HG03060 (cell line): ENCODE results near the gene ELOVL6.
"Not testable (repeated sequence)": the region's sequence is repeated elsewhere in the genome, so short reads cannot be mapped to it uniquely, and the experiment has no call there.

Source experiments
- ATAC-seq: cut with Tn5 transposase; IDR thresholded peaks from one replicate; pipeline ENCODE4 v1.9.1; 2021; ENCODE audit warnings: low read depth, moderate number of reproducible peaks; ENCODE audit not compliant: unreplicated experiment

ELOVL6 gene

DNA sequence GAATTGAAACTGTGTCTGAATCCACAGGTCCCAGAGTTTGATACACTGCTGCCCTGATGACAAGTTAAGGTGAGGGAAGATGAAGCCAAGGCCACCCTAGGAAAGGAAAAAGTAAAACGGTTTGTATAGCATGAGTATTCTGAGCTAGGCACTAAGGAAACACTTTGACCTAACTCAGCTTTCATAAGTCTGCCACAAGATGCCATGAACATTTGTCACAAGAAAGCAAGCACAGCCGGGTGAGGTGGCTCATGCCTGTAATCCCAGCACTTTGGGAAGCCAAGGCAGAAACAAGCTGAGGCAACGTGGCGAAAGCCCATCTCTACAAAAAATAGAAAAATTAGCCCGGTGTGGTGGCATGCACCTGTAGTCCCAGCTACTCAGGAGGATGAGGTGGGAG is 34.2 kb downstream of the ELOVL6 start:
- ATAC-seq = no peak

DNA sequence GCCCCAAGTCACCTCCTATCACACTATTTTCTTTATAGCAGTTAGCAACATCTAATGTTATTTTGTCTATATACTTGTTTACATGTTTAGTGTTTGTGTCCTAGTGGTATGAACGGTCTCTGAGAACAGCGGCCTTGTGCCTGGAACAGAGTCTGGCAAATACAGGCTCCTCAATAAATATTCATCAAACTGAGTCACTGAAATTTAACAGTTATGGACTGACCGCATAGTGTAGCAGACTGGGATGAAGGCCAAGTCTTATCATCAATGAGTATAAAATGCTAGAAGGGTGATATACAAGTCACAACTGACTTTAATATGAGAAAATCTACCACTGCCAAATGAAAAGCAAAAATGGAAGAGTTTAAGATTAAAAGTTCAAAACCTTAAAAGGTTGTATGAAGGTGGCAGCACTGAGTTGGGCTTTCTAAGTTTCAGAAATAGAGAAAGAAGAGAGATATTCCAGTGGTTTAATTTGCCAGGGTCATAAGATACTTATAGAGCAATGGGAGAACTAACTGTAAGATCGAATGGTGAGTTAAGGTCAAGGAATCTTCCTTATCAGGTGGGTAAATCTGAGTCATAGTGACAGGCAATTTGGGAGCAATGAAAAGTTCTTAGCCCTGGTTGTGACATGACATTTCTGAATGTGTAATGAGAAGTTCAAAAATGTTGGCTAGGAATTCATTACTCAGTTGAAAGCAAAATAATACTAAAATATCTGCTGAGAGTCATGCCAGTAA is 34.9 kb downstream of the ELOVL6 start:
- ATAC-seq = no peak

DNA sequence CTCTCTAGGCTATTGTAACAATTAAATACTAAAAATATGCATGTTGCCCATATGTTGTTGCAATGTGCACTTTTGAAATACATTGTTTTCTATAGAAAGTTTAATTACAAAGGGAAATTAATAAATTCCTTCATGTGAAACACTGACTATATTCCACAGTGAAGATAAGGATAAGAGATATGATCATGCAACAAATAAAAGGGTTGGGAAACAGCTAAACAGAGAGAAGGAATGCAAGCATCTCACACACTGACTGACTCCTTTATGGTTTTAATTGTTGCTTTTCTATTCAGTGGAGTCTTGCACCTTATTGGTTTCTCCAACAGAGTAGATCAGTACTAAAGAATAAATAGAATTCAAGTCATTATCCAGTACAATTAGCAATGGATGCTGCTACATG is 37.8 kb downstream of the ELOVL6 start:
- no peak for ATAC-seq

DNA sequence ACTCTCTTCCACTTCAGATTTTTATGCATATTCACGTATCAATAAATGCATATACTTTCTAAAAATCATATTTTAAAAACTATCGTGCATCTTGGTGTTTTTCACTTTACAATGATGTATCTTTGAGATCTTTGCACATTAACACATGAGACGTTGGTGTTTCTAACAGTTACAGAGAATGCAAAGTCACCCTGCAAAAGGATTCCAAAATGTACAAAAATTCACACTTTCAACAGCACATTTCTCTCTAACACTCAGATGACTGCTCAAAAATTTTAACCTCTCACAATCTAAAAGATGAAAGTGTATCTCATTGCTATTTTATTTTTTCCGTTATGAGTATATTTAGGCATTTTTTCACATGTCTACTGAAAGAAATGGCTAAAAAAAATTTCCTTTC is 38.9 kb downstream of the ELOVL6 start:
- no peak for ATAC-seq

DNA sequence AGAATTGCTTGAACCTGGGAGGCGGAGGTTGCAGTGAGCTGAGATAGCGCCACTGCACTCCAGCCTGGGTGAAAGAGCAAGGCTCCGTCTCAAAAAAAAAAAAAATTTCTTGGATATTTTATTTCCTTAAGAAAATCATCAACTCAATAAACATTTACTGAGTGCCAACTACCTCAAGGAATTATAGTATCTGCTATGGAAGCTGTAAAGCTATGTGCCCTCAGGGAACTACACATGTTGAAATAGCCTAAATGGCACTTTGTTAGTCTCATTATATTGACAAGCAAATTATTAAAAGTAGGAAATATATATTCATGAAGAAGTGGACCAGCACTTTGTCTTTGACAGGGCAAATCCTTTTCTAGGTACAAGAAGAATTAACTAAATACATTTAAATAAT is 40.8 kb downstream of the ELOVL6 start:
- ATAC-seq = no peak

DNA sequence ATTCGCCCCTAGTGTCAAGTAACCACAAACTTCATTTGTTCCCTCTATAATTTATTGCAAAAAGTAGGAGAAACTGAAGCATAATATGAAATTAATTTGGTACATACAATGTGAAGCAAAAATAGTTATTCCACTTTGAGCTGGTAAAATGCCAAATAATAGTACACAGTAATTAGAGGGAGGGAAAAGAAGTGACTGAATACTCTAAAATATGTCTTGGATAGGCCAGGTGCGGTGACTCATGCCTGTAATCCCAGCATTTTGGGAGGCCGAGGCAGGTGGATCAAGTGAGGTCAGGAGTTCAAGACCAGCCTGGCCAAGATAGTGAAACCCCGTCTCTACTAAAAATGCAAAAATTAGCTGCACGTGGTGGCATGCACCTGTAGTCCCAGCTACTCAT is 41.2 kb downstream of the ELOVL6 start:
- not testable (repeated sequence) for ATAC-seq

DNA sequence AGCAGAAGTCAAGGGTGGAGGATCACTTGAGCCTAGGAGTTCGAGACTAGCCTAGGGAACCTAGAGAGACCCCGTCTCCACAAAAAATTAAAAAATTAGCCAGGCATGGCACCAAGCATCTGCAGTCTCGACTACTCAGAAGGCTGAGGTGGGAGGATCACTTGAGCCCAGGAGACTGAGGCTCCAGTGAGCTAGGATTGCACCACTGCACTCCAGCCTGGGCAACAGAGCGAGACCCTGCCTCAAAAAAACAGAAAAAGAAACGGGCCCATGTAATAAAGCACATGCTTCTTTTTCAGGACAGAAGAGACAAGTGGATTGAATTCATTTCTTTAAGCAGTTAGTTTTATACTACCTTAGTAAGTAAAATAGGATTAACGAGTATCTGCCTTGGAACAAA is 42.0 kb downstream of the ELOVL6 start:
- ATAC-seq = no peak

DNA sequence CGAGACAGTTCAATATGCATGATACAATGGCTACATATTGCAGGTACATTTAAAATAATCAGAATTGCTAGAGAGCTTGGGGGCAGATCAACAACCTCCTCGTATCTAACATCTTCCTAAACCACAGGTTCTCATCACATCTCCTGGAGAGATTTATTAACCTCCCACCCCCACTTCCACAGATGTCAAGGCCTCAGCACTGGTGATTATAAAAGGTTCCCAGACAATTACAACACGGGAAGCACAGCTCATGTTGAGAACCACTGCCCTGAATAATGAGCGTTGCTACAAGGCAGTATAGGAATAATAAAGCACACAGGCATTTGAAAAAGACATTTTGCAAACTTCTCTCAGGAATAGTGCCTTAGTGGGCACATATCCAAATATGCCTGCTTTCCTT is 42.8 kb downstream of the ELOVL6 start:
- no peak for ATAC-seq

DNA sequence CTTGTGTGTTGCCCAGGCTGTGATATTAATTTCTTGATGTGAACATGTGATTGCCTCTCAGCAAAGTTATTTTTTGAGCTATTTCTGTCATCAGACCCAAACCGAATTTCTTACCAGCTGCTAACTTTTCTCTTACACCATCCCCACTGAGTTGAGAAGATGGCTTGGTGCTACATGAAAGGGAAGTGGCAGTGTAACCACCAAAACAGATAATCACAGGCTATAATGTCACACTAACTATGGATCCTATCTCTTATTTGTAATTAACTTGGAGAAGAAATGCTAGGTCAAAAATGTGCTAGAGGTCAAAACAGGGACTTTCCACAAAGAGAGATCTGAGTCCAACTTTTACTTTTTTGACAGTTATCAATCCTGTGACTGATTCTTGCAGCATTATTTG is 43.8 kb downstream of the ELOVL6 start:
- no peak for ATAC-seq

DNA sequence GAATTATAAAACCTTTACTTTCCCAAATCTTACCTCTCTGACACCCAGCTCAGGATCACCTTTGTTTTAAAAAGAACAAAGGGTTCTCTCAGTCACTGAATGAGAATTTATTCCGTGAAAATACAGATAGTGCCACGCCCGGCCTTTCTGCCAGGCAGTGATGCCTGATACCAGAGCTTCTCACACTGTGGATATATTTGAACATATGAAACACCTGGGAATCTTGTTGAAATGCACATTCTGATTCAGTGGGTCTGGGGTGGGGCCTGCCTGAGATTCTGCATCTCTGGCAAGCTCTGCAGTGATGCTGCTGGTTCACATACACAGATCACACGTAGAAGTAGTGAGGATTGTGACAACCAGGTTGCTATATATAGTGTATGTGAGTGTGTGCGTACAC is 46.0 kb downstream of the ELOVL6 start:
- ATAC-seq = no peak

DNA sequence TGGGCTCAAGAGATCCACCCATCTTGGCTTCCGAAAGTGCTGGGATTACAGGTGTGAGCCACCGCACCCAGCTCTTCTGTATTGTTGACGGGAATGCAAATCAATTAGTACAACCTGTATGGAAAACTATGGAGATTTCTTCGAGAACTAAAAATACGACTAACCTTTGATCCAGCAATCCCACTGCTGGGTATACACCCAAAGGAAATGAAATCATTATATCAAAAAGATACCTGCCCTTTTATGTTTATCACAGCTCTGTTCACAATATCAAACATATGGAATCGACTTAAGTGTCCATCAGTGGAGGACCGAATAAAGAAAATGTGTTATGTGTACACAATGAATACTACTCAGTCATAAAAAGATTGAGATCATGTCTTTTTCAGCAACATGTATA is 49.3 kb downstream of the ELOVL6 start:
- ATAC-seq = no peak

DNA sequence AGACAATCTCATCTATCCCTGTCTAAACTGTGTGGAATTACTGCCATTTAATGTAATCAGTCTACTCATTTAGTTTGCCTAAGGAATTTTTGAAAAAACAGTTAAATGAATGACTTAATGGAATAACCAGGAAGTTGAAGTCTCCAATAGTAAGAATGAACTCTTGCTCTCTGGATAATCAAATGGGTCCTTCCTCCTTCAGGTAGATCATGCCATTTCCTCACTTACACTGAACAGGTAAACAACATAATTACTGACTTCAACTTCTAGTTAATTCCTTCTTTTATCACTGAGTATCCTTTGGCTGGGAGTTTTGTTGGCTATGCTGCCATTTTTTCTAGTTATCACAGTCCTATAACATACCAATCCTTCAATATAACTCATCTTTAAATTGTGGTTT is 56.0 kb downstream of the ELOVL6 start:
- ATAC-seq = no peak

DNA sequence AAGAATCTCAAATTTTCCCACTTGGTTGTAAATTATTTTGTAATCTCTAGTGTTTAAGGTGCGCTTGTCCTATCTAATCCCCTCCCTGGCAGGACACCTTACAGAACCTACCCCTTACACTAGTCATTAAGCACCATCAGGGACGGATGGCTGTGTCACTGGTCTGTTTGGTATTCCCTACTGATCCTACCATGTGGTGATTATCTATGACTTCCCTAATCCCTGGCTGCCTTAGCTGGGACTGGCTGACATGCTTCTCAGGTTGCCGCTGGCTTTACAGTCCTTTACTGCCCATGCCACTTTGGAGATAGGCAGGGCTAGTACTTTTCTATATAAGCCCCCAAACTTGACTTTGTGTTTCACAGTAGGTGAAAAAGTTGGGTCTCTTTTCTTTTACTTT is 58.6 kb downstream of the ELOVL6 start:
- ATAC-seq = no peak

DNA sequence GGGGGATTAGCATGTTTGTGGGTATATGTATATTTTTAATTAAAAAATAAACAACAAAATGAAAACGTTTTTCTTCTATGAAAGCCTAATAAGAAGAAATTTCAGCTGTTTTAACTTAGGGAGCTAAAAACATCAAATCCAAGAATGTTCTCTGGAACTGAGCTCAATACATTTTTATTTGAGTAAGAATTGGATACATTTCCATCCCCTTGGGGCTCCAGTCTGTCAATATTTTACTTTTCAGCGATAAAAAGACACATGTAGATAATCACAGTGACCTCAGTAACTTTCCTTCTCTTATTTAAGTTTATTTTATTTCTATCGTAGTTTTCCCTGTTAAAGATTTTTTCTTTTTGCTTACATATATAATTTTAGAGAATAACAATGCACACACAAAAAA is 59.3 kb downstream of the ELOVL6 start:
- no peak for ATAC-seq

DNA sequence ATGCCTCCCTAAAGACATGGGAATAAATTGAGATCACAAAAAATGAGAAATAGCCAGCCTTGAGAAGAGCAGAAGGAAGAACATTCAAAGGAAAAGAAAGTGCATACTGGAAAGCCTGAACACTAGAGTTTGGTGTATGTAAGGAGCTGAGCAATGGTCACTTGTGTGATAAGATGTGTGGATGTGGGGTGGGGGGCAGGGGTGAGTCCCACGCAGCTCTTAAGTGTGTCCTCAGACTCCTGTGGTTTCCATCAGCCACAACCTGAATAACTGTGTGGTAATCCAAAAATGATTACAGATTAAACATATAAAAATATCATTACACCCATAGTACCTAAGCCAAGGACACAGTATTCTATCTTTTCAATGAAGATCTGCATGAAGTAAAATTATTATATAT is 59.9 kb downstream of the ELOVL6 start:
- no peak for ATAC-seq

DNA sequence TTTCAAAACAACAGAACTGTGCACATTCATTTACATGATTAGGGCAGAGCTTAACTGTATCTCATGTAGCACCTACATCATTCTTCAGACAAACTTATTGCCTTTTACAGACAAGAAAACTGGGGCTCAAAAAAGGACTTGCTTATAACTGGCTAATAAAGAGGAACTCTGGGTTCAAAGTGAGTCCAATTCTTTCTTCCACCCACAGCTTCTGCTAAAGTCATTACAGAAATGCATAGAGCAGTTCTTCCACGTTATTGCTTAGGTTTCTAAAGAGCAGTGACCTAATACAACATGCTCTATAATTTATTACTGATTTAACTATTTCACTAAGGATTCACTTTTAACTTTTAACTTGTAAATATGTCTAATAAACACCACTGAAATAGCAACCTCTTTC is 60.6 kb downstream of the ELOVL6 start:
- ATAC-seq = no peak

DNA sequence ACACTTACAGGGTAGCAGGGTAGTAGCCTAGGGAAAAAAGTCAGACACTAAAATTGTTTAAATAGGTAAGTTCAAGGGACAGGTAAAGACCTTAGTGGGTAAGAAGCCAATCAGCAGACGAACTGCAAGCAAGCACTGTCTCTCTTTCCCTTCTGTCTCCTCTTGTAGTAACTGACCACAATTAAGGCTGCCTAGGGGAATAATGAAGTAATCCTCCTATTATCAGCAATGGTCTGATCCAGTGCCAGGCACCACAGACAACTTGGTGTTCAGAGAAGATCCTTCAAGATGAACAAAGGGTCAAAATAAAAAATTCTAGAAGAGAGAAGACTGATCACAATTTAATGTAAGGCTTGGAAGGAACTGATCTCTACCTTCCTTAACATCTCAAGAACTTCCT is 62.9 kb downstream of the ELOVL6 start:
- ATAC-seq = no peak

DNA sequence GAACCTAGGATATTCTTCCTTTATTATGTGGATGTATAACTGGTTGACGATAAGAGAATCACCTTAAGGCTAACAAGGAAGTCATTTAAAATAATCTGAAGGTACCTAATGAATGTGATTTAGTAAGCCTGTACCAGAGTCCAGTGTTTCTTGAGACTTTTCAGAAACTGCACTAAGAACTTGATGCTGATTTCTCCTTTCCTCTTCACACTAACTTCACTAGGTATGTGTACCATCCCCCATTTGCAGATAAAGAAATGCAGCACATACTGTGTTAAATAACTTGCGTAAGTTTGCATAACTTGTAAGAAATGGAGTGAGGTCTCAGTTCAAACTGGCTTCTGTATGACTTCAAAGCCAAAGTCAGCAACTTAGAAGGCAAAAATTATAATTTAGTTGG is 63.3 kb downstream of the ELOVL6 start:
- no peak for ATAC-seq

DNA sequence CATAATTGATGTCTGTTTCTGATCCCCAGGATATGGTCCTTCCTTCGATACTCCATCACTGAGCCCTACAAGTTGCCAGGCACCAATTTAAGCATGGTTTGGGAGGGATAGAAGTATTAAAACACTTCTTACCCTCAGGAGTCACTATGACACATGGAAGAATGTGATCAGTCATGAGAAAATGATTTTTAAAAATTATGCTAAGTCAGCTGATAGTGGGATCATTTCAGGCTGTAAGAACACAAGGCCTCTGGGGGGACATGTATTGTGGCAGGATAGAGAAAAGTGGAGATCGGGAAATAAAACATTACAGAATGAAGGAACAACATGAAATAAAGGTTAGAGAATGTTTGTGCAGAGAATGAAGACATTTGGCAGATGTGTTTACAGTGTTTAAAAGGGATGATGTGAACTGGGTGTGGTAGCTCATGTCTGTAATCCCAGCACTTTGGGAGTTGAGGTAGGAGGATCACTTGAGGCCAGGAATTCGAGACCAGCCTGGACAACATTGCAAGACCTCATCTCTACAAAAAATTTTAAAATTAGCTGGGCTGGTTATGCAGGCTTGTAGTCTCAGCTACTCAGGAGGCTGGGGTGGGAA is 64.0 kb downstream of the ELOVL6 start:
- no peak for ATAC-seq

DNA sequence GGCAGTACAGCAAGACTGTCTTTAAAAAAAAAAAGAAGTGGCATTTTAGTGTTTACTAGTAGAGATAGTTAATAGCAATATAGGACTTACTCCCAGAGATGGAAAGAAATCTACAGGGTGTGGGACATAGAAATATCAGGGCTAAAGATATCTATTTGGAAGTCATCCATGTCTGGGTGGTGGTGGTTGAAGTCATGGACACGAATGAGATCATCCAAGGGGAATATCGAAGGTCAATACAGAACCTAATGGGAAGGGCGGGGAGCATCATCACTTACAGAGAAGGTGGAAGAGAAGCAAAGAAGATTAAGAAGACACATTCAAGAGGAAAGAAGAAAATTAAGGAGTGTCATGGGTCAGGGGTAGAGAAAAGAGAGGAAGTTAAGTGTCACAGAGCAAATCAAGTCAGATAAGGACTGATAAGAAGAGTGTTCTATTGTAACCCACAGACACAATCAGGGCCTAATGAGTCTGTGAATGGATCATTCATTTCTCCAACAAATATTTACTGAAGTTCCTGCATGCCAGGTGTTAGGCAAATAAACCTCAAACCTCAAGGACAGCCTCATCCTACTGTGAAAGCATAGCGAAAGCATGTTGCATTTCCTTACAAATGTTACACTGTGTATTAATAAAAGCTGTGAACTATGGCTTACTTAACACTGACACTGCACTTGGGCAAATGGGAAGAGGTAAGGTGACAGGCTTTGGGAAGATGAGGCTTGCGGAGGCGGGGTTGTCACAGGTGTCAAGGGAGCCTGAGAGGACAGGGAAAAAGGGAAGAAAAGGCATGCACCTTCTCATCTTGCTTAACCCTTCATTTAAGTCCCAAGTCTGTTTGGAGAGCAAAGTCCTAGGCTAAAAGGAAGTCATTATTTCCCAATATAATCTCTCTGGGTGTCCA is 65.3 kb downstream of the ELOVL6 start:
- no peak for ATAC-seq

DNA sequence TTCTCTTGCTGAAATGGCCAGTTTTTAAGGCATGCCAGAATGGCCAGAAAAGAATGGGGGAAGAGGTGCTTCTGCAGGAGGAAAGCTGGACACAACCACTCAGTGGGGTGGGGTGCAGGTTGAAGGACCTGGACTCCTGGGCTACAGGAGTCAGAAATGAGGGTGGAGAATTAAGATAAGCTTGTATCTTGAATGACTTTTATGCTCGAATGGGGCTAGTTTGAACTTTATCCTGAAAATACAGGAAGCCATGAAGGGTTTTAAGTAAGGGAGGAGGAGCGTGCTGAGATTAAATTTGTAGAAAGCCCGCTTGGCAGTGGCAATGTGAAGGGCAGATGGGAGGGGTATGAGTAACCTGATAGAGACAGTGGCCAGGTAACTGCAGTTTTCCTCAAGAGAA is 66.5 kb downstream of the ELOVL6 start:
- ATAC-seq = no peak
